Ascending aorta (tissue), 2 donors: ENCODE measurements around the gene NPAS1. TPM values are rescaled to one million over a fixed set of nuclear protein-coding genes. Genes with fewer than 3 reads are reported as not detected.
"Not testable (repeated sequence)": the region's sequence is repeated elsewhere in the genome, so short reads cannot be mapped to it uniquely, and the experiment has no call there.

Source experiments
- DNase-seq, 2 donors: peaks; one replicate each; pipeline ENCODE4 v3.0.0-alpha.2; 2019; ENCODE audit warnings: low spot score in 2 of 2
- H3K27ac ChIP-seq, 2 donors: fragments of 200-600 bp; sonication (generic); one replicate each; pipeline ENCODE4 v1.5.1; 2016 to 2017; ENCODE audit warnings: mild to moderate bottlenecking in 1 of 2
- H3K27me3 ChIP-seq: fragments of 200-600 bp; sonication (generic); one replicate; pipeline ENCODE4 v1.5.1; 2017
- H3K36me3 ChIP-seq, 2 donors: fragments of 200-600 bp; sonication (generic); one replicate each; pipeline ENCODE4 v1.5.1; 2016
- H3K4me1 ChIP-seq, 2 donors: fragments of 200-600 bp; sonication (generic); one replicate each; pipeline ENCODE4 v1.5.1; 2016 to 2017; ENCODE audit warnings: mild to moderate bottlenecking in 1 of 2
- H3K4me3 ChIP-seq, 2 donors: fragments of 200-600 bp; sonication (generic); one replicate each; pipeline ENCODE4 v1.5.1; 2016 to 2017; ENCODE audit warnings: mild to moderate bottlenecking in 1 of 2
- H3K9me3 ChIP-seq, 2 donors: fragments of 200-600 bp; sonication (generic); one replicate each; pipeline ENCODE4 v1.5.1; 2016
- intact Hi-C: fragments of 100-400 bp; cut with DNase I; formaldehyde crosslinking; loops from one replicate; pipeline ENCODE4 v1.15.1; 2023
- total RNA-seq: library from RNA; depleted of rRNA; stranded (reverse); fragments of >200 nt; gene quantifications from one replicate; pipeline ENCODE4 v1.1.0, GENCODE V29; 2016
- TF ChIP-seq, protein P1 (sequence below), 3 experiments: fragments of 200-600 bp in 2 of 3; fragments of 450-650 bp in 1 of 3; sonication (generic) in 2 of 3; IDR thresholded peaks; one replicate each; pipeline ENCODE4 v1.5.1; 2016 to 2019; ENCODE audit warnings: antibody characterized with exemption in 3 of 3, mild to moderate bottlenecking in 1 of 3, moderate library complexity in 1 of 3

NPAS1 gene
- total RNA-seq, 1 donor from 2014 or later: not detected

GRCh38 chr19:47049307-47049700, 29.7 kb downstream of the NPAS1 start:
- peak overlapping the region in 1 of 2 donors; percentile 58 for H3K4me3 ChIP-seq
- H3K27ac ChIP-seq: no peak overlapping the region
- TF ChIP-seq, protein P1, sequence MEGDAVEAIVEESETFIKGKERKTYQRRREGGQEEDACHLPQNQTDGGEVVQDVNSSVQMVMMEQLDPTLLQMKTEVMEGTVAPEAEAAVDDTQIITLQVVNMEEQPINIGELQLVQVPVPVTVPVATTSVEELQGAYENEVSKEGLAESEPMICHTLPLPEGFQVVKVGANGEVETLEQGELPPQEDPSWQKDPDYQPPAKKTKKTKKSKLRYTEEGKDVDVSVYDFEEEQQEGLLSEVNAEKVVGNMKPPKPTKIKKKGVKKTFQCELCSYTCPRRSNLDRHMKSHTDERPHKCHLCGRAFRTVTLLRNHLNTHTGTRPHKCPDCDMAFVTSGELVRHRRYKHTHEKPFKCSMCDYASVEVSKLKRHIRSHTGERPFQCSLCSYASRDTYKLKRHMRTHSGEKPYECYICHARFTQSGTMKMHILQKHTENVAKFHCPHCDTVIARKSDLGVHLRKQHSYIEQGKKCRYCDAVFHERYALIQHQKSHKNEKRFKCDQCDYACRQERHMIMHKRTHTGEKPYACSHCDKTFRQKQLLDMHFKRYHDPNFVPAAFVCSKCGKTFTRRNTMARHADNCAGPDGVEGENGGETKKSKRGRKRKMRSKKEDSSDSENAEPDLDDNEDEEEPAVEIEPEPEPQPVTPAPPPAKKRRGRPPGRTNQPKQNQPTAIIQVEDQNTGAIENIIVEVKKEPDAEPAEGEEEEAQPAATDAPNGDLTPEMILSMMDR (IDR thresholded peaks at IDR 0.05): no peak
- no peaks in the 10 kb centered on the region for H3K36me3 ChIP-seq
- H3K9me3 ChIP-seq: no peaks in the 10 kb centered on the region
- H3K27me3 ChIP-seq: no peaks in the 10 kb centered on the region
- DNase-seq: no peak
- H3K4me1 ChIP-seq: peaks cover 0 to 4% of the 10 kb centered on the region in 2 donors
- intact Hi-C loops: loop anchor here (2.0 kb wide), 1 partner anchor 199 kb away; the partner anchor contains the start of gene AP2S1

DNA sequence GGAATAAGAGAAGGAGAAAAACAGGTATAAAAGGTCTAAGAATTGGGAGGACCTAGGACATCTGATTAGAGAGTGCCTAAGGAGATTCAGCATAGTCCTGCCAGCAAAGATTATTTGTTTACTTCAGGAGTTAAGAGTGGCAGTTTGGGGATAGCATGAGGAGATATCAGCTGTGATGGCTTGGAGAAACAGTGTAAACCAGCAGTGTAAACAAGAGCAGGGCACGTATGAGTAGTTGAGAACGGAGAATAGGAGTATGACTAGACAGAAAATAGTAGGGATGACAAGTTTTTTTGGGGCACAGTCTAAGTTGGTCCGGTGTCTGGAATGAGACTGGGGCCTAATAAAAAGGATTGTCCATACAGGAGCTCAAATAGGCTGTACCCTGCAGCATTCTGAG, 30.9 kb downstream of the NPAS1 start:
- H3K4me1 ChIP-seq, intact Hi-C loops, H3K9me3 ChIP-seq, H3K36me3 ChIP-seq, DNase-seq, H3K4me3 ChIP-seq, H3K27me3 ChIP-seq, H3K27ac ChIP-seq: not testable (repeated sequence)

- H3K4me3 ChIP-seq: no peak overlapping the region
- TF ChIP-seq, protein P1 (IDR thresholded peaks at IDR 0.05): no peak
- no peak overlapping the region for H3K27ac ChIP-seq
- no peaks in the 10 kb centered on the region for H3K36me3 ChIP-seq
- no peaks in the 10 kb centered on the region for H3K9me3 ChIP-seq
- no peak for DNase-seq
- no peaks in the 10 kb centered on the region for H3K4me1 ChIP-seq
- intact Hi-C loops: no loop called here
- no peaks in the 10 kb centered on the region for H3K27me3 ChIP-seq
These were observed 36.8 kb downstream of the NPAS1 start for GRCh38 chr19:47056411-47056810.

GRCh38 chr19:47057328-47057727, 37.7 kb downstream of the NPAS1 start:
- no peak overlapping the region for H3K27ac ChIP-seq
- H3K9me3 ChIP-seq: no peaks in the 10 kb centered on the region
- H3K4me3 ChIP-seq: no peak overlapping the region
- DNase-seq: no peak
- intact Hi-C loops: no loop called here
- H3K36me3 ChIP-seq: no peaks in the 10 kb centered on the region
- H3K27me3 ChIP-seq: no peaks in the 10 kb centered on the region
- no peaks in the 10 kb centered on the region for H3K4me1 ChIP-seq
- TF ChIP-seq, protein P1 (IDR thresholded peaks at IDR 0.05): no peak

- Histone ChIP-seq H3K4me1 (no peaks in the 10 kb centered on the region), H3K27ac (no peak overlapping the region), H3K36me3 (peaks cover 0 to 1% of the 10 kb centered on the region in 2 donors), H3K27me3 (no peaks in the 10 kb centered on the region), H3K4me3 (no peak overlapping the region), H3K9me3 (no peaks in the 10 kb centered on the region)
- no peak for DNase-seq
- intact Hi-C loops: no loop called here
- TF ChIP-seq, protein P1 (IDR thresholded peaks at IDR 0.05): no peak
These were observed 39.0 kb downstream of the NPAS1 start for GRCh38 chr19:47058621-47059022.

DNA sequence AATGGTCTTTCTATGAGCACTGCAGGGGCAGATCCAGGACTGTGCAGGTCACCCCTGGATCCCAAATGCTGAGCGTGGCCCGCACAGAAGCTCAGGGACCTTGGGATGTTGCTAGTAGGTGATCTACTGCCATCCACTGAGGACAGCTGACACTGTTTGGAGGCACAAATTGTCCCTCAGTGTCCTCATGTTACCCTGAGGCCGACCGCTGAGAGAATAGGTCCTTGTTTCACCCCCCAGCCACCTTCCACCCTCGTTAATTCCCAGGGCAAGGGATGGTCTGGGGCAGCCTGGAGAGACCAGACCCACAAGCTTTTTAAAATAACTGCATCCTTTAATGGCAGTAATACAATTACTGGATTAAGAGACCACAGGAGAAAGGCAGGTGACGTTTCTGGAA, 44.2 kb downstream of the NPAS1 start:
- no peak for DNase-seq
- Histone ChIP-seq H3K4me3 (no peak overlapping the region), H3K4me1 (no peaks in the 10 kb centered on the region), H3K27ac (no peak overlapping the region), H3K27me3 (no peaks in the 10 kb centered on the region), H3K36me3 (peaks cover 31 to 36% of the 10 kb centered on the region in 2 donors), H3K9me3 (no peaks in the 10 kb centered on the region)
- TF ChIP-seq, protein P1 (IDR thresholded peaks at IDR 0.05): no peak
- intact Hi-C loops: no loop called here
